ENCODE results near the gene EPHA8.

EPHA8 gene

DNA sequence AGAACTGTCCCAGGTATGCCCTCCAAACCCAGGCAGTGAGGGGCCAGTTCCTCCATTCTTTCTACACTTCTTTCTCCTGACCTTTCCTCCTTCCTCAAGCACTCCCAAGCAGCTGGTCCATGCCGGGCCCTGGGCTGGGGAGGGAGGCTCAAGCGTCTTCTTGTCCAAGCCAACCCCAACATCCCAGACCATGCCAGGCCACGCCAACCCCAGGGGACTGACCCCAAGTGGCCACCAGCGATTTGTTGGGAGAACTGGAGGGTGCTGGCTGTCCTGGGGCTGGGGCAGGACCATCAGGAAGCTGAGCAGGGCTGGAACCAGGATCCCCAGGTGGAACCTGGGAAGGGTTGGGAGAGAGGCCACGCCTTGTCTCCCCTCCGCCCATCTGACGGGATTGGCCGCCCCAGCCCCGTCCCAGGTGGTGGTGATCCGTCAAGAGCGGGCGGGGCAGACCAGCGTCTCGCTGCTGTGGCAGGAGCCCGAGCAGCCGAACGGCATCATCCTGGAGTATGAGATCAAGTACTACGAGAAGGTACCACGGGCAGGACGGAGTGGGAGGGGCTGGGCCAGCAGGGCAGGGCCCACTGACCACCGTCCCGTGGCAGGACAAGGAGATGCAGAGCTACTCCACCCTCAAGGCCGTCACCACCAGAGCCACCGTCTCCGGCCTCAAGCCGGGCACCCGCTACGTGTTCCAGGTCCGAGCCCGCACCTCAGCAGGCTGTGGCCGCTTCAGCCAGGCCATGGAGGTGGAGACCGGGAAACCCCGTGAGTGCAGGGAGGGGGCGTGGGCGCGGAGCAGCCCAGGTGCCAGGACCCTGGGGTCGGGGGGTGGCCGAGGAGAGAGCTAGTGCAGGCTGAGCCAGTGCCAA lies 29.9 kb downstream of the EPHA8 start:
- peak; percentile 56 for DNase-seq (ENCODE audit: low read depth, low spot score)

DNA sequence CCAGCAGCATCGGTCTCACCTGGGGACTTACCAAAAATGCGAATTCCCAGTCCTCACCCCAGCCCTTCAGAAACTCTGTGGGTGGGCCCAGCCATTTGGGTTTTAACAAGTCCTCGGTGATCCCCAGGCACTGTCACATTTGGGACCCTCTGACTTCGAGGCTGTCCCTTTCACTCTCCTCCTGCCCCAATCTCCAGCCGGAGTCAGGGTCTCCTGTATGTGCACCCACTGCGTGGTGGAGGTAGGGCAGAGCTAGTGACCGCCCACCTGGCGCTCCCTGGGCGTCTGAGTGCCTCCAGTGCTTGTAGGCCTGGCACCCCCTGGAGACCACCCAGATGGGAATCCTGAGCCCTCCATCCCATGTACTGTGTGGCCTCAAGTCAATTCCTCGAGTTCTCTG lies 31.1 kb downstream of the EPHA8 start:
- DNase-seq (ENCODE audit: low read depth, low spot score), result no peak

DNA sequence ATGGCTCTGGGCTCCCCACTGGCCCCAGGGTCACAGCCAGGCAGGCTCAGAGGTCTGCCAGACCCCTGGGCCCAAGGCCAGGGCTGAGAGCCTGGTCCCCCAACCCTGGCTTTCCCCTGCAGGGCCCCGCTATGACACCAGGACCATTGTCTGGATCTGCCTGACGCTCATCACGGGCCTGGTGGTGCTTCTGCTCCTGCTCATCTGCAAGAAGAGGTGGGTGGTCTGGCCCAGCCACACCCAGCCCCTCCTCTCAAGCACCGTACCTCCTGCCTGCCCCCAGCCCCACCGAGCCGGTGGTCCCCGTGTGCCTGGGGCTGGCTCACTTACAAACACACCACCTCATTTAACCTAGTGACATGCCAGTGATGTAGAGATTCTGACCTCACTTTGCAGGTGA lies 31.8 kb downstream of the EPHA8 start:
- no peak for DNase-seq (ENCODE audit: low read depth, low spot score)

DNA sequence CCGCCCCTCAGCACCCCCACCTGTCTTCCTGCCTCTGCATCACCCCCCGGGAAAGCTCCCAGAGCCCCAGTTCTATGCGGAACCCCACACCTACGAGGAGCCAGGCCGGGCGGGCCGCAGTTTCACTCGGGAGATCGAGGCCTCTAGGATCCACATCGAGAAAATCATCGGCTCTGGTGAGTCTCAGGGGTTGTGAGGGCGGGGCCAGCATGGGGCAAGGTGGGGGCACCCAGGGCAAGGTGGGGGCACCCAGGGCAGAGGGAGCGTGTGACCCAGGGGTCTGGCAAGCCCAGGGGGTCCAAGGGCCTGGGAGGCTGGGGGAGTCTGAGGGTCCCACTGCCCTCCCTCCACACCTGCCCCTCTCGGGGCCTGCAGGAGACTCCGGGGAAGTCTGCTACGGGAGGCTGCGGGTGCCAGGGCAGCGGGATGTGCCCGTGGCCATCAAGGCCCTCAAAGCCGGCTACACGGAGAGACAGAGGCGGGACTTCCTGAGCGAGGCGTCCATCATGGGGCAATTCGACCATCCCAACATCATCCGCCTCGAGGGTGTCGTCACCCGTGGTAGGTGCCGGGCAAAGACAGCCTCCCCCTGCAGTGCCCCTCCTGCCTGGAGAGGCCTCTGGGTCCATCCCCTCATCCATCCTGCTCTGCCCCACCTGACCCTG lies 34.1 kb downstream of the EPHA8 start:
- DNase-seq (ENCODE audit: low read depth, low spot score), result no peak

DNA sequence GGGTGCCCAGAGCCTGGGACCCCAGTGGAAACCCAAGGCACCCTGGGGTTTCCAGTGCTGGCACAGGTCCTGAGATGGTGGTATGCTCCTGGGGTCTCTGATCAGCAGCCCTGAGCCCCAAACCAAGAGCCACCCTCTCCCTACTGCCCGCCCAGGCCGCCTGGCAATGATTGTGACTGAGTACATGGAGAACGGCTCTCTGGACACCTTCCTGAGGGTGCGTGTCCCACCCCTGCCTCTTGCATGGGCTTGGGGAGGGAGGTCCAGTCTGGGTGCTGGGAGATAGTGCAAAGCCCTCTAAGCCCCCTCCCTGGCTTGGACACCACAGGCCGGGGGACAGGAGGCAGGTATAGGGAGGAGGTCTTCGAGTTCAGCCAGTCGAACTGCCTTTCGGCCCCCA lies 34.7 kb downstream of the EPHA8 start:
- DNase-seq (ENCODE audit: low read depth, low spot score), result no peak

DNA sequence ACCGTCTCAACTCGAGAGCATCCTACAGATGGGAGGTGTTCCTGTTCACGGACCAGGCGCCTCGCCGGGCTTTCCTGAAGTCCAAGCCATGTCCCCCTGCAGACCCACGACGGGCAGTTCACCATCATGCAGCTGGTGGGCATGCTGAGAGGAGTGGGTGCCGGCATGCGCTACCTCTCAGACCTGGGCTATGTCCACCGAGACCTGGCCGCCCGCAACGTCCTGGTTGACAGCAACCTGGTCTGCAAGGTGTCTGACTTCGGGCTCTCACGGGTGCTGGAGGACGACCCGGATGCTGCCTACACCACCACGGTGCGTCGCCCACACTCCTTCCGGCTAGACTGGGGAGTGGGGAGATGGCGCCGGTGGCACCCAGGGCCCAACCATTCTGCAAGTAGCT lies 35.4 kb downstream of the EPHA8 start:
- no peak for DNase-seq (ENCODE audit: low read depth, low spot score)

DNA sequence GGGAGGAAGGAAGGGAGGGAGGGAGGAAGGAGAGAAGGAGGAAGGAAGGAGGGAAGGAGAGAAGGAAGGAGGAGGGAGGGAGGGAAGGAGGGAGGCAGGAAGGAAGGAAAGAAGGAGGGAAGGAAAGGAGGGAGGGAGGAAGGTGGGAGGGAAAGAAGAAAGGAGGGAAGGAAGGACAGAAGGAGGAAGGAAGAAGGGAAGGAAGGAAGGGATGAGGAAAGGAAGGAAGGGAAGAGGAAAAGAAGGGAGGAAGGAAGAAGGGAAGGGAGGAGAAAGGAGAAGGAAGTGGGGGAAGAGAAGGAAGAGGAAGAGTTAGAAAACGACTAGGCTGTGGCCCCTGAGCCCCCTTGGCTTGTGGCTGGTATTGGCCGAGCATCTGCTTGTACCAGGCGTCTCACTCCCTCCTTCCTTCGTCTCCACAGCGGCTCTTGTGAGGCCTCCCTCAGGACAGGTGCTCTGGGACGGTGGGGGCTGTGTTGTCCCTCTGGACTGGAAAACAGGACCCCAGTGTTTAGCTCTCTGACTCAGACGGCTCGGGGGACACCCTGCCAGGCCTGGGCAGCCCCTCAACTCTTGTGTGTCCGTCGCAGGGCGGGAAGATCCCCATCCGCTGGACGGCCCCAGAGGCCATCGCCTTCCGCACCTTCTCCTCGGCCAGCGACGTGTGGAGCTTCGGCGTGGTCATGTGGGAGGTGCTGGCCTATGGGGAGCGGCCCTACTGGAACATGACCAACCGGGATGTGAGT lies 37.0 kb downstream of the EPHA8 start:
- DNase-seq (ENCODE audit: low read depth, low spot score), result no peak

DNA sequence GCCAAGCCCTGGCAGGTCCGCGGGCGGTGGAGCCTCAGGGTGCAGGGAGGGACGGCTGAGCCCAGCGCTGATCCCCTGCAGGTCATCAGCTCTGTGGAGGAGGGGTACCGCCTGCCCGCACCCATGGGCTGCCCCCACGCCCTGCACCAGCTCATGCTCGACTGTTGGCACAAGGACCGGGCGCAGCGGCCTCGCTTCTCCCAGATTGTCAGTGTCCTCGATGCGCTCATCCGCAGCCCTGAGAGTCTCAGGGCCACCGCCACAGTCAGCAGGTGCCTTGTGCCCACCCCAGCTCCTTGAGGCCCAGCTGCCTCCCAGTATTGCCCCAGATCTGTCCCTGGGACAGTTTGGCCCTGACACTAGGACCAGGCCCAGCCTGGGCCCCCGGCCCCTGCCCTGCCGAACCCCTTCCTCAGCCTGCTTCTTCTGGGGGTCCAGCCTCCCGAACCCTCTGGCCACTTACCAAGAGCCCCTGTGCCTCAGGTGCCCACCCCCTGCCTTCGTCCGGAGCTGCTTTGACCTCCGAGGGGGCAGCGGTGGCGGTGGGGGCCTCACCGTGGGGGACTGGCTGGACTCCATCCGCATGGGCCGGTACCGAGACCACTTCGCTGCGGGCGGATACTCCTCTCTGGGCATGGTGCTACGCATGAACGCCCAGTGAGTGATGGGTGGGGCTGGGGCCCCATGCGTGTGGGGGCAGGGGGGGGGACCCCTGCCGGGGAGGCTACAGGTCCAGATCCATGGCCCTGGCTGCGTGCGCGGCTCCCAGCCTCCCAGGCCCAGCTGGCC lies 37.7 kb downstream of the EPHA8 start:
- no peak for DNase-seq (ENCODE audit: low read depth, low spot score)

DNA sequence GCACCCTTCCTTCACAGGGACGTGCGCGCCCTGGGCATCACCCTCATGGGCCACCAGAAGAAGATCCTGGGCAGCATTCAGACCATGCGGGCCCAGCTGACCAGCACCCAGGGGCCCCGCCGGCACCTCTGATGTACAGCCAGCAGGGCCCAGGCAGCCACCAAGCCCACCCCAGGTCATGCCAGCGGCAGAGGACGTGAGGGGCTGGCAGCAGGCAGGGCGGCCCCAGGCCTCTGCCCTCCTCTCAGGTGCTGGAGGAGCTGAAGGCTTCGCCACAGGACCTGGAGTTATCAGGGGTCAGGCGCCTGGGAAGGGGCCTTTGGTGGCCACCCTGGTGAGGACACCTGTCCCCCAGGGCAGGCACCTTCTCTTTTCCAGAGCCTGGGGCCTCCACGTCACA lies 38.3 kb downstream of the EPHA8 start:
- DNase-seq (ENCODE audit: low read depth, low spot score), result no peak

DNA sequence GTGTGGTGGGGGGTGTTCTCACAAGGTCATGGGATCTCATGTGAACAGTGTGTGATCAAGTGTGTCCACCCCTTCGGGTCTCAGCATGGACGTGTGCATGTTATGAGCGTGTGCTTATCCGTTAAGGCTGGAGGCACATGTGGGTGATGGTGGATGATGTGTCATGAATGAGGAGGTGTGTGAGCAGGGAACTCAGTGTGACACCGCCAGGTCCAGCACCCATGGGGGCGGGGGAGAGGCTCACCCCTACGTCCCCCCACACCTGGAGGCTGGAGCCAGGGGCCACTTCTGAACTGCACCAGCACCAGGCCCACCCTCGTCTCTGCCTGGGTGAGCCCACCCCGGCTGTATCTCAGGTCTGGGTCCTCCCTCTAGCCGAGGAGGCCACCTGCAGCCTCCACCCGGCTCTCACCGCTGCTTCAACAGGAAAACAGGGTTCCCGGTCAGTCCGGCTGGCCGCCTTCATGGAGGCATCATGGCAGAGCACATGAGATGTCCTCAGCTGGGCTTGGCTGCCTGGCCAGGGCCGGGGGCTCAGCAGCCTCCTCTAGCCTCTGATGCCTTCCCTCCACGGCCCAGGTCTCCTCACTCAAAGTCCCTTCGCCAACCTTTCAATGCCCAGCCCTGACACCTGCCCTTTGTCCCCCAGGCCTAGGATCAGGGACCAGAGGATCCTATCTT lies 38.9 kb downstream of the EPHA8 start:
- DNase-seq (ENCODE audit: low read depth, low spot score), result no peak

DNA sequence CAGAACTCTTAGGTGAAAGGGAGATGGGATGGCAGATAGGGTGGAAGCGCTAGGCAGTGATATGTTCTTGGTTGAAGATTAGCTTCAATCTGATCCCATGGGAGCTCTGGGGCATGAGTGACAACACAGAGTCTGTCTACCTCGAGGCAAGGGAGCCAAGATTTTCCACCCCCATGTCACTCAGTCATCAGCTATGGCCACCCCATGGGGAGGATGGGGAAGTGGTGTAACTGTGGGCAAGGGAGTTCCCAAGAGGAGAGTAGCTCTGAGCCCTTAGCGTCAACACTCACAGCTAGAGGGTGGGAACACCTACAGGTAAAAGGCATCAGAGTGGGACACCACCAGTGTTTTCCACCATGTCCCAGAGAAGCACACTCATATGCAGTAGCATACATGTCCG lies 42.9 kb downstream of the EPHA8 start:
- DNase-seq (ENCODE audit: low read depth, low spot score), result no peak

DNA sequence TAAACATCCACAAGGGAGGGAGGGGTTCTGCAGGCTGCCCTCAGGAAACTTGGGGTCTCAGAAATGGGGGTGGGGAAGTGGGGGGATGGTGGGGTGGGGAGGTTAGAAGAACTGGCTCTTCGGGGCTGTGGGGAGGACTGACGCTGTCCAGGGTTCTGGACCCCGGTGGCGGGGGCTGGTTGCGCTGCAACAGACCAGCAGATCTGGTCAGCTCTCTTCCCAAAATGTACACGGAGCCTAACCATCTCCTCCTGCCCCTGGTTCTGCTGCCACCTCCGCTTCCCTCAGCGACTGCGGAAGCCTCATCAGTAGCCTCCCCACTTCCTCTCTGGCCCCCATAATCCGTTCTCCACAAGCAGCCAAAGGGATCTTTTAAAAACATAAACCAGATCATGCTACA lies 43.9 kb downstream of the EPHA8 start:
- no peak for DNase-seq (ENCODE audit: low read depth, low spot score)

DNA sequence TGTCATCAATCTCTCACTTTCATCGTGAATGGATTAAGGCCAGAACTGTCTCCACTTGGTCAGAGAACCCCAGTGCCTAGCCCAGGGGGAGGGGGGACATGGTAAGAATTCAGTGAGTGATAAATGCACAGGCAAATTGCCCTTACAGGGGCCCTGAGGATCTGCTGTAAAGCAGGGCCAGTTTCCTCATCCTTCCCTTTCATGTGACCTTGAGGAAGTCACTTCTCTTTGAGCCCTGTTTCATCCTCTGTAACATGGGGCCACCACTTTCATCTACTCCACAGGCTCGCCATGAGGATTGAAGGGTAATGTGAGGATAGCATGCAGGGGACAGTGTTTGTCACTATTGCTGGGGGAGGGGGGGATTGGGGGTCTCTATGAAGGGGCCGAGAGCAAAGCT lies 45.1 kb downstream of the EPHA8 start:
- no peak for DNase-seq (ENCODE audit: low read depth, low spot score)

DNA sequence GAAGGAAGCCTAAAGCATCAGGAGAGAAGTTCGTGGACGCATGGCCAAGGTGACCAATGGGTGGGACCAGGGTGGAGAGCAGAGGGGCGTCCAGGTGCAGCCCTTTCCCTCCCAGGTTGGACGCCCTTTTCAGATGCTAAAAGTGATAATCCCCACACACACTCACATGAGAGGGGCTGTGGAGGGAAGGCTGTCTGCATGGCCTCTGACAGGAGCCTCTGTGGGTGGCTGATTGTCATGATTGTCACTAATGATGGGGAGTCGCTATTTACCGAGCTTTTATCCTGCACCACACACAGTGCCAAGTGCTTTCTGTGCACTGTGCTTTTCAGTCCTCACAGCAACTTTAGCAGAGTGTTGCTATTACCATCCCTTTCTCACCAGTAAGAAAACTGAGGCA lies 46.0 kb downstream of the EPHA8 start:
- DNase-seq (ENCODE audit: low read depth, low spot score), result no peak

DNA sequence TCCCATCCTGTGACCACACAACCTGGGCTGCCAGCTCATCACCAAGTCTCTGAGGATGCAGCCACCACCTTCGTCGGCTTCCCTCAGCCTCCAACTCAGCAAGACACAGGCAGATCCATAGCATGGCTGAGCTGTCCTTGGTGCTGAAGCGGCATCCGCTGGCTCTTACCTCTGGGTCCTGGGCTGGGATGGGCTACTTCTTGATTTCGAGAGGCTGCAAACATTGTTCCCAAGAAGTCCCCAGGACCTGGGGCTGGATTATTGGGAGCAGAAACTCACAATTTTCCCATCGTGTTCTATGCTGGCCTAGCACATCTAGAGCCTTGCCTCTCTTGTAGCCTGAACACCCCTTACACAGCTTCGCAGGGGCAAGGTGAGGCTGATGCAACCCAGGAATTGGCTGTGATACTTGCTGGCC lies 48.2 kb downstream of the EPHA8 start:
- peak; percentile 89 for DNase-seq (ENCODE audit: low read depth, low spot score)

DNA sequence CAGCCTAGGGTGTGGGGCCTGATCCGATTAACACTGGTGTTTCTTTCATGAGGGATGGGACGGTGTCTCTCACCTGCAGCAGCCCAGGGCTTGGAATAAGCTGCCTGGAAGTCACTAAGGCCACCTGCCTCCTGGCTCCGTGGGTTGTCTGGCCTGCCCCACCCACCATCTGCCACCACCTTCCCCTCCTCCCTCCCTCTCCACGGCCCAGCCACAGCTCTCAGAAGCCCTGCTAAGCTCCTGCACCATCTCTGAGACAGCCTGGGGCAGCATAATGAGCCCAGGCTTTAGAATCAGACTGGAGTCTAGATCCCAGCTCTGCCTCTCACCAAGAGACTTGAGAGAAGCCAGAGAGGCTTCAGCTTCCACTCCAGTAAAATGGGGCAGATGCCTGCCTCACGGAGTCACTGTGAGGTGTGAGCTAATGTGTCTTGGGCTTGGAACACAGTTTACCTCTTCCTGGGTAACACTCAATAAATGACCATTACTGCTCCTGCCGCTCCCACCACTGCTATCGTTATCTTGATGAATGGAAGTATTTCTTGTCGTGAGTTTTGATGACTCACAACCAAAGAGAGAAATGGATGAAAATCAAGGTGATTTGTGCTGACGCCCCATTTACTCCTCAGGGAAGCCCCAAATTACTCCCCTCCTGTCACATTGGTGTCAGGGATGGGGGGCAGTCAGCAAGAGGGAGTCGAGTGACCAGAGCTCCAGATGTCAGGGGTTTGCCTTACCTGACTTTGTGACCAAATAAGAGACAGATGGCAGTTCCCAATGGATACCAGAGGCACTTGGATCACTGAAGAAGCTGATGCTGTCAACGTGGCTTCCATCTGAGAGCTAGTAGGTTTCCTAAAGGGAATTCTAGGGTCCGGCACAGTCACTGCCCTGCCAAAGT lies 49.6 kb downstream of the EPHA8 start:
- DNase-seq (ENCODE audit: low read depth, low spot score), result no peak

DNA sequence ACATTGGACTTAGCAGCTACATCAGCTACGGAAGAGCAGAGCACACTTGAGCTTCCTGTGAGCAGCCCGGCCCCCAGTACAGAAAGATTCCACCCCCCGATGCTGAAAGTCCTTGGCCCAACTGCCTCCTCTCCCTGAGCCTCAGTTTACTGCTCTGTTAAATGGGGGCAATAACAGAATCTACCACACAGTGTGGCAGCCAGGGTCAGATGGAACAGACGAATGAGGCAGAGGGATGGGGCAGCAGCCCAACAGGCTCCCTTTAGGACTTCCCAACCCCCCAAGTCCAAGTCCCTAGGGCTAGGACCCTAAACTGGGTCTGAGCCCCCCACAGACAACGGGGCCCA lies 50.3 kb downstream of the EPHA8 start:
- DNase-seq (ENCODE audit: low read depth, low spot score), result no peak

DNA sequence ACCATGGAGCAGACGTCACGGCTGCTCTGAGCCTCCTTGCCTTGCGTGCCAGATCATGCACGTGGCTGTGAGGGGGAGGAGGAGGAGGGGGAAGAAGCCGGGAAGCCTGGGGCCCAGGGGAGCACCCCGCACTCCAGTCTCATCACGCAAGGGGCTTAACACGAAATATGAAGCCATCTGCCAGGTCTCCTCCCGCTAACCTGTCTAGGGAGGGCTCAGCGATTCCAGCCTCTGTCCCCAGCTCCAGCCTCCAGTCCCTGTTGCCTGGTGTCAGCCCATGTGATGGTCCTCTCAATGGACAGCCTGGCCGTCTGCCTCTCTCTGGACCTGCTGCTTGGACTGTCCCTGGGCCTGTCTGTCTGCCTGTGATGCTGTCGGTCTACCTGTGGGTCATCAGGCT lies 50.7 kb downstream of the EPHA8 start:
- DNase-seq (ENCODE audit: low read depth, low spot score), result no peak

DNA sequence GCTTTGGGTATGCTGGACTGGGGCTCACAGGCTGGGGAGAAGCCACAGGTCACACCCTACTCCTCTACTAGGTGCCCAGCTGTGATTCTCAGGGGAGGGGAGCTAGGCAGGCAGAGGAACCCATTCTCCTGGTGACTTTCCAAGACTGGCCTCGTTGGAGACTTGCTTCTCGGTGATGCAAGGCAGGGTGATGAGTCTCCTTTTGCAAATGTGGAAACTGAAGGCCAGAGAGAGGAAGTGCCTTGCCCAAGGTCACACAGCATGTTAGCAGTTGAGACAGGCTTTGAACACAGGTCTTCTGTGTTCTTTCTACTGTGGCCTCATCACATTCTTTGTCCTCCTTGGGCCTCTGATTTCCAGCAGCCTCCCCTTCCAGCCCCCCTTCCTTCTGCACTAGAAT lies 52.6 kb downstream of the EPHA8 start:
- no peak for DNase-seq (ENCODE audit: low read depth, low spot score)

DNA sequence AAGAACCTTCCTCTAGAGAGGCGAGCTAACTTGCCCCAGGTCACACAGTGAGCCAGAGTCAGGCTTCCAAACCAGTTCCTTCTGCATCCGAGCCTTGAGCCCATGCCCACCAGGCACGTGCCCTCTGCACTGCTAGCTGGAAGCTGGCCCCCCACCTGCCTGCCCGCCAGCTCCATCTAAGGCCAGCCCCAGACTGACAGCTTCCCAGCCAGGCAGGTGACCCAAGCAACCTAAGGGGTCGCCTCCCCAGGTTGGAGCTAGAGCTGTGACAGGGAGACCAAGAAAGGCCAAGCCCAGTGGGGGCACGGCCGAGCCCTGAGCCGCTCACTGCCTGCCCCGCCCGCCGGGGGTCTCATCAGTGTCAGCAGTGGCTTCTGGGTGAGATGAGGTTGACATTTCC lies 53.3 kb downstream of the EPHA8 start:
- DNase-seq (ENCODE audit: low read depth, low spot score), result no peak

Measured in ELF-1 (cell line).